CD4-positive, alpha-beta T cell treated with Interleukin-1 beta for 1 hour (primary cell): ENCODE data around the gene SHTN1.
A peak's percentile ranks its signal among the peaks of the same experiment; 100 is the strongest.

Experiments used
- DNase-seq, 2 donors: peaks; one replicate each; pipeline ENCODE4 v3.0.0-alpha.2; 2020 to 2022

Gene SHTN1

GRCh38 chr10:116984202-116984990 is 20.6 kb downstream of the SHTN1 start:
- DNase-seq: no peak

- DNase-seq: no peak
These were observed 24.9 kb downstream of the SHTN1 start for GRCh38 chr10:116980041-116980440.

GRCh38 chr10:116978901-116979300 is 26.1 kb downstream of the SHTN1 start:
- DNase-seq: no peak

GRCh38 chr10:116974456-116975005 is 30.5 kb downstream of the SHTN1 start:
- no peak for DNase-seq

GRCh38 chr10:116973946-116974455 is 31.0 kb downstream of the SHTN1 start:
- DNase-seq: no peak

- DNase-seq: no peak
These were observed 31.5 kb downstream of the SHTN1 start for GRCh38 chr10:116973371-116973905.

GRCh38 chr10:116972131-116972530 is 32.9 kb downstream of the SHTN1 start:
- no peak for DNase-seq

DNA sequence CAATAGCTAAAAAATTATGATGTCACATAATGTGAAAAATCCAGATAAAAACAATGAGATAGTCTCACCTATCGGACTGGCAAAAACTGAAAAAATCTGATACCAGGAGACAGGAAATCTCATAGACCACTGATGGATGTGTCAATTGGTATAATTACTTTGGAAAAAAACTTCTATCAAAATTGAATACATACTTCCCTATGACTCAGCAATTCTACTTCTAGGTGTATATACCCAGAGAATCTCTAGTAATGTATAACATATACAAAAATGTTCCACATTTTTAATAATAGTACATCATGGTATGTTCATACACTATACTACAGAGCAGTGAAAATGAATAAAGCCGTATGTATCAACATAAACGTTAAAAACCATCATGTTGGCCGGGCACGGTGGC is 34.9 kb downstream of the SHTN1 start:
- DNase-seq: no peak

- no peak for DNase-seq
These were observed 36.7 kb downstream of the SHTN1 start for GRCh38 chr10:116968331-116968730.

DNA sequence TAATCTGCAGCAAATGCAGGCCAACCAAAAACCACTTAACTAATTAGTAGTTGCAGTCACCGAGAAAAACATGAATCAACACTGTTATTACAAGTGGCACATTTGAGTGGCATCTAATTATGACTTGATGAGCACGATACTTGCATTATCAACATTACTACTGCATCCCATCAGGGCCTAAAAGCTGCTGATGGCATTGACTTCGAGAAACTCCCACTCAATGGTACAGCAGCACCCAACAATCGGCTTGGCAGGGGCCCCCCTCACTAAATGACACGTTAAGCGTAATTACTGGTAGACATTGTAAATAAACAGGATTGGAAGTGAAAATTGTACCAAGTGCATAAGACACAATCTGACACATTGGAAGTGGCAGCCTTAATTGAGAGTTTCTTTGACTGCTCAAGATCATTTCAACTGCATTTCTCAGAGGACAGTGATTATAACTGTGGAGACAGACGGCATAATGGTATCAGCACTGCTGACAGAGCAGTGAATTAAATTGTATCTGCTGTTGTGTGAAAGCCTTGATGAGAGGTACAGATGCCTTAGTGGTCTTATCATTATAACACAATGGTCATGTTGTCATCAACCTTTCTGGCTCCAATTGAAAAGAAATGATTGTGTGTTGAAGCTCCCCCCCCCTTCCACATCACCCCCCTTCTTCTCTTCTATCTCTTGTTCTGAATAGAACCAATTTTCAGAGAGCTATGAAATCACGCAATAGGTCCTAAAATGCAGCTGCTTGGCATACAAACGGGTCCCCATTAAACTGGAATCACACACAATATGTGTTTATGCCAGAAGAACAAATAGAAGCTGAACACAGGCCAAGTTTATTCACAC is 43.4 kb downstream of the SHTN1 start:
- no peak for DNase-seq

- no peak for DNase-seq
These were observed 44.8 kb downstream of the SHTN1 start for GRCh38 chr10:116960066-116960776.

DNA sequence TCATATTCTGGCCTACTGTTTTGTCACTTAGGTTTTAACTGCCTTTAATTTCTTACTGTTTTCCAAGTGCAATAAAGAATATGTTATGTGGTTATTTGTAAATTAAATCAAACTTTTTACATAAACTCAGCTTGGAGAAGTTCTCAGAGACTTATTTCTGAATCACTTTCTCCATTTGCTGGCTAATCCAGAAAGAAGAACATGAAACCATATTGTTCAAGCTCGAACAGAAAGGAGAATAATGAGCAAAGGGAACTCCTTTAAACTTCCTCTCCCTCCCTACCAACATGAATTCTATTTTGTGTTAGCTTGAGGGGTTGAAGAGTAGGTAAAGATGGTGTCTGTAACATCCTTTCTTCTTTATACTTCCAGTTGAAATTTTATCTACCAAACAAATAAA is 52.3 kb downstream of the SHTN1 start:
- DNase-seq: no peak

DNA sequence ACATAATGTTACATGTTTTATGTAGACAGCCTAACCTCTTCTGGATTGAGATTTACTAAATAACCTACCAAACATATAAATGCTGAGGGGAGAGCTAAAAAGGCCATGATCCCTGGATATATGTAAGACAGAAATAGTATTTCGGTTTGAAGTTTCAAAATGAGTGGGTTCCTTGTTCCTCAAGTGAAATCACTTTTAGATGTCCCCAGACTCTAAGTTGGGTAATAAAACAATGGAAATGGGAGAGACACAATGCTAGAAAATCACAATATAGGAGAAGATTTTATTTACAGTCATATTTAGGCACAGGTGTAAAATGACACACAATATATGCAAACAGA is 56.5 kb downstream of the SHTN1 start:
- no peak for DNase-seq

DNA sequence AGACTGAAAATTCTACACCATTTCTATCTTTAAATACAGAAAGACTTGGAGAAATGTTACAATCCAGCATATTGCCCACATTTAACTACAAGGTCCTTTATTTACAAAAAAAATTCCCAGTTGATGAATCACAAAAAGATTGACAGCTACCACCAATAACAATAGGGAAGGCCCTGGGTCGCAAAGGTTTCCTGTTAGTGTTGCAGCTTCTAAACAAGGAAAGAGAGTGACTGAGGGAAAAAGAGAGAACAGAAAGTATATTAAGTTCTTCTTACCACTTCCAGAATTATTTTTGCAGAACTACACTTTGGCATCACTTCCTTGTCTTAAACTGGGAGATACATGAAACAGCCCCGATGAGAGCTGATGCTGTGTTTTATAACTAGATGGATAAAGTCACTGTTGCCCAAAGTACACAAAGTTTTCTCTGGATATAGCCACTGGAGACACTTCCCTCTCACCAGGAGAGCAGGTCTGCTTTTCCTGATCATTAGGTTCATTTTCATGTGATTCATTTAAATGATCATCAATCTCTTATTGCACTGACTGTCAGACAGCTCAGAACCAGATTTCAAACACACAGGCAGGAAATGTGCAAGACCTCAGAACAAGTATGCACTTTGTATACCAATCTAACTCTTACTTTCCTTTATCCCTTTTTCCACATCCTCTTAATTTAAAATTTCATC is 57.0 kb downstream of the SHTN1 start:
- DNase-seq: peak in 1 of 2 donors; percentile 8

- DNase-seq: no peak
These were observed 60.1 kb downstream of the SHTN1 start for GRCh38 chr10:116944911-116945310.

GRCh38 chr10:116931806-116932205 is 73.2 kb downstream of the SHTN1 start:
- no peak for DNase-seq

DNA sequence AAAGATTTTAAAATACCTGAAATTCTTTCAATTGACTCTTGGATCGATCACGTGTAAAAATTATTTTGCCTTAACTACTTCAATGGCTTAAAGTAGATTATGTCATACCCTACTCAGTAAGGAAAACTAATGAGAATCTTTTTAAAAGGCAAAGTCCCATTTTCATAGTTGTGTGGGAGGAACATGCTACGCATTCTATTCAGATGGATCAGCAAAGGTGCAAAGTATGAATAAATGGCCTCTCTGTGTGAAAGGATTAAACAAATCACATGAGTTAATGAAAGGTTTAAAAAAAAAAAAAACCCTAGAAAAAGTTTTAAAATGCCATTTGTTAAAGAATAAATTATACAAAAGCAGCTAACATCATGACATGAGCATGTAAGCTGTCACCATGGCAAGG is 78.6 kb downstream of the SHTN1 start:
- DNase-seq: no peak

DNA sequence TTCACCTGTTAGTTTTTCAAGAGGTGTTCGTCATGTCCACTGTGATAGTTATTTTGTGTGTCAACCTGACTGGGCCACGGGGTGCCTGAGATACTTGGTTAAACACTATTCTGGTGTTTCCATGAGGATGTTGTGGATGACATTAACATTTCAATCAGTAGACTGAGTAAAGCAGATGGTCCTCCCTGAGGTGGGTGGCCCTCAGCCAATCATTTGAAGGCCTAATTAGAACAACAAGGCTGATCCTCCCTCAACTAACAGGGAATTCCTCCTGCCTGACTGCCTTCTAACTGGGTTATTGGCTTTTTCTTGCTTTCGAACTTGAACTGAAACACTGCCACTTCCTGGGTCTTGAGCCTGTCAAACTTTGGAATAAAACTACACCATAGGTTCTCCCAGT is 79.9 kb downstream of the SHTN1 start:
- no peak for DNase-seq

GRCh38 chr10:116919706-116920105 is 85.3 kb downstream of the SHTN1 start:
- DNase-seq: no peak

GRCh38 chr10:116919164-116919563 is 85.8 kb downstream of the SHTN1 start:
- no peak for DNase-seq

DNA sequence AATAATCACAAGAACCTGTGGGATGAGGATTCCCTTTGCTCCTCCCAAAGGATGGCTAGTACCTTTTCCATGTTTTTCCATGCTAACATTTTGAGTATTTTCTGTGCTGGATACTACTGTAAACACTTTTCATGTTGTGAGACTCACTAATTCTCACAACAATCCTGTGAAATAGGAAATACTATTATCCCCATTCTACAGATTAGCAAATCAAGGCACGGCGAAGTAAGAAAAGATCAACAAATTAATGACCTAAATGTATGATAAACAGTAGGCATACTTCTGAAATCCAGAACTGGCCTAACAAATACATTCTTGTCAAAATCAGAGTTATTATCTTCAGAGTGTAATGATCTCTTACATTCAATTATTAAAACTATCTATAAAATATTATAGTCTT is 86.4 kb downstream of the SHTN1 start:
- DNase-seq: no peak

- DNase-seq: no peak
These were observed 87.5 kb downstream of the SHTN1 start for GRCh38 chr10:116917481-116917880.
